PFSK-1 (cell line): ENCODE measurements around the gene ABCC9.

ENCODE experiments used
- POLR2AphosphoS5 ChIP-seq: IDR thresholded peaks from 2 replicates; pipeline ENCODE4 v1.6.1; 2012; ENCODE audit warnings: low read depth, mild to moderate bottlenecking, control low read depth, low read length, moderate library complexity
- REST ChIP-seq, 2 experiments: IDR thresholded peaks; 2 replicates each; pipeline versions ENCODE4 v1.6.1 to v1.8.0; 2011 to 2012; ENCODE audit warnings: low read depth in 2 of 2, low read length in 2 of 2, control low read depth in 1 of 2, inconsistent platforms in 1 of 2, mild to moderate bottlenecking in 1 of 2, moderate library complexity in 1 of 2; ENCODE audit not compliant: insufficient read depth in 1 of 2
- SIN3A ChIP-seq: IDR thresholded peaks from 2 replicates; pipeline ENCODE4 v1.6.1; 2012; ENCODE audit warnings: mild to moderate bottlenecking, low read length, moderate library complexity, borderline replicate concordance; ENCODE audit not compliant: insufficient read depth
- TAF1 ChIP-seq: IDR thresholded peaks from 2 replicates; pipeline ENCODE4 v1.6.1; 2012; ENCODE audit warnings: low read length, control low read depth, borderline replicate concordance; ENCODE audit not compliant: insufficient read depth

DNA sequence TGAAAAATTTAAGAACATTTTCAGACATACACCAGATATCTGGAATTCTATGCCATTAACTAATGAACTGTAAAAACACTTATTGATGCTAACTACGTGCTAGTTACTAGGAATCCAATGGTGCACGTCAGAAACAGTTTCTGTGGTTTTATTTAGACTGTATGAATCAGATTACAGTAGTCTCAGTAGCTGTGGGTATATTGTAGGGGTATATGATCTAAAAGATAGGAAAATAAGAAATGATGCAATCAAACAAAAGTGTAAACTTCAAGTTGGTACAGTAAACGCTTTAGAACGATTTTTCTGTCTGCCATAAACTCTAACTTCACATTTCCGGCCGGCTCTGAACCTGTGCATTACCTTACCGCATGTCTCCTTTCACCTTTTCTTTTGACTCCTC is 2.3 kb downstream of the ABCC9 start:
- TF ChIP-seq TAF1: no peak
- TF ChIP-seq POLR2AphosphoS5: no peak
- TF ChIP-seq REST (IDR thresholded peaks at IDR 0.05; ENCODE audit: insufficient read depth in 1 of 2, low read depth in 2 of 2, low read length in 2 of 2): no peak
- TF ChIP-seq SIN3A: no peak
